Measurements from ENCODE around the gene RDH8.

DNA sequence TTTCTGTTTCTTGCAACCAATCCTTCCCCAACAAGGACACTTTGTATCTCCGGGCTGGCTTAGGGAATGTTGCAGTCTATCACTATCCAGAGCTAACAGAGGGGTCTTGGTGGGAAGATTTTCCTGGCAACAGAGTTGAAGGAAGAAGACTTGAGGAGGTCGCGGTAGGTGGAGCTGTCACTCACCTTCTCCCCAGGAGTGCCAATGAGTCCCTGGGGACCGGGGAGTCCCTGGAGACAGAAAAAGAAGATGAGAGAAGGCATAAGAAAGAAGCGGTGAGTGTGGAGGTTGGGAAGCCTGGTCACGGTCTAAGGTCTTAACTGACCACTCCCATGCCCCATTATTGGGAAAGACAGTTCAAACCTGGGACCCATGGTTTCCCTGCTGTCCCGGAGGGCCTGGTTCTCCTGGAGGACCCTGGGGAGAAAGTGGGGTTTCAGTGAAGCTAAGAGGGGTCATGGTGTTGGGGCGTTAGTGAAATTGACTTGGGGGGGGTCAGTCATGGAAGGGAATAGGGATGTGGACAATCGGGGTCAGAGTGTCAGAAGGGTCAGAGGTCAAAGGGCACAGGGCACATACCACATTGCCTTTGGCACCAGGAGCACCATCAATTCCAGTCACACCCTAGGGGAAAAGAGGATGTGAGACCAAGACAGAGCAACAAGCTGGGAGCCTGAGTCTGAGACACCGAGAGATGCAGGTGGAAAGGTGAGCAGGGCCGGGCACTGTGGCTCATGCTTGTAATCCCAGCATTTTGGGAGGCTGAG lies 21.7 kb upstream of the RDH8 start:
- no peak for TF ChIP-seq CTCF (conservative IDR thresholded peaks at IDR 0.05; ENCODE audit: low read depth, low read length)
- TF ChIP-seq EZH2 (IDR thresholded peaks at IDR 0.05; ENCODE audit: borderline replicate concordance, low read depth, low read length, poor library complexity, severe bottlenecking): no peak
